Stimulated activated CD8-positive, alpha-beta memory T cell treated with anti-CD3 and anti-CD28 coated beads, Interleukin-15, amount 100 ng/mL, for 48 hours (primary cell): ENCODE data around the gene SLC2A9.

Experiments used
- DNase-seq, 2 donors: peaks; one replicate each; pipeline ENCODE4 v3.0.0-alpha.2; 2020; ENCODE audit warnings: low read depth in 2 of 2

SLC2A9 gene

GRCh38 chr4:9963328-9963727, 58.0 kb downstream of the SLC2A9 start:
- no peak for DNase-seq

DNA sequence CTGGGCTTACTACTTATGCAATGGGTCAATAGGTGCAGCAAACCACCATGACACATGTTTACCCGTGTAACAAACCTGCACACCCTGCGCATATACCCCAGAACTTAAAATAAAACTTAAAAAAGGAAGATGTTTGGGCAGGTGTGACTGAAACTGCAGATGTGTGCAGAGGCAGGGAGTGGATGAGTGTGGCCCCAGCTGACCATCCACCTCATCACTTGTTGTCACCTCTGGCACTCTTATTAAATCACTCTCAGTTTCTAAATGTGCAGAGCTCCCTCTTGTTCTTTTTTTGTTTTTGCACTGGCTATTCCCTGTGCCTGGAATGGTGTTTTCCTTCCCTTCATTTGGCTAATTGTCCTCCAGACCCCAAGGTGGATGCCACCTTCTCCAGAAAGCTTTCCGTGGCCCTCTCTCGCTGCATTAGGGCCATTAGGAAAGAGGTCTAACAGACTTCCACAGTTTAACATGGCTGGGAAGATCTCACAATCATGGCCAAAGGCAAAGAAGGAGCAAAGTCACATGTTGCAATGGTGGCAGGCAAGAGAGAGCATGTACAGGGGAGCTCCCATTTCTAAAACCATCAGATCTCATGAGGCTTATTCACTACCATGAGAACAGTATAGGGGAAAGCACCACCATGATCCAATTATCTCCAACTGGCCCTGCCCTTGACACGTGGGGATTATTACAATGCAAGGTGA, 58.5 kb downstream of the SLC2A9 start:
- no peak for DNase-seq

DNA sequence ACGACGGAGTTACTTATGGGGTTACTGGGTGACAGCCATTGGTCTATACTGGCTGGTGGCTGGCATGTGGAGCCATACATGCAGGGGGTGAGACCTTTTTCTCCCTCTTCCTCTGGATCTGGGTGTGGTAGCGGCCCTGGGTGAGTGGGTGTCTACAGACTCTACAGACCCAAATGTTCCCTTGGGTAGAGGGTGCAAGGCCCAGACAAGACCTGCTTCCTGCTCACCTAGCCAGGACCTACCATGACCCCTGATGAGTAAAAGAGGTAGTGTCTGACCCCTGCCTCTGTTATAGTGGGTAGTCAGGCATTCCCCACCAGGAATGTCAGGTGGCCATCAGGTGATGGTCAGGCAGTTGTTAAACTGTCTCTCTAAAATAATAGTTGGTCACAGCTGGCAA, 66.8 kb downstream of the SLC2A9 start:
- DNase-seq: no peak

DNA sequence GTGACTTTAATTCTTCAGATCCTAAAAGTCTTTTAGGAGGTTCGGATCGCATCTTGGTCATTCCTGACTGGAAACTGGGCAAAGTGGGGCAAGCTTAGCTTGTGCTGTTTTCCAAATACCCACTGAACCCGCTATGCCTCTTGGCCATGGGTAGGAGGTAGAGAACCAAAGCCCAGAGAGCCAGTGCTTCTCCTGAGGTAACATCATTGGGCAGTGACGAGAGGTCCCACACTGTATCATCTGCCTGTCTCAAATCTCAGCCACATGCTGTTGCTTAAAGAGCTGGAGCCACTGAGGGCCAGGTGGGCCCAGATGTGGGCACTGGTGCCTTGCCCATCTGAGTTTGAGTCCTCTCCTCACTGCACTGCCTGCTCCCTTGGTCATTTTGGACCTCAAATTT, 68.2 kb downstream of the SLC2A9 start:
- DNase-seq: no peak

GRCh38 chr4:9952415-9952950, 68.8 kb downstream of the SLC2A9 start:
- DNase-seq: no peak

DNA sequence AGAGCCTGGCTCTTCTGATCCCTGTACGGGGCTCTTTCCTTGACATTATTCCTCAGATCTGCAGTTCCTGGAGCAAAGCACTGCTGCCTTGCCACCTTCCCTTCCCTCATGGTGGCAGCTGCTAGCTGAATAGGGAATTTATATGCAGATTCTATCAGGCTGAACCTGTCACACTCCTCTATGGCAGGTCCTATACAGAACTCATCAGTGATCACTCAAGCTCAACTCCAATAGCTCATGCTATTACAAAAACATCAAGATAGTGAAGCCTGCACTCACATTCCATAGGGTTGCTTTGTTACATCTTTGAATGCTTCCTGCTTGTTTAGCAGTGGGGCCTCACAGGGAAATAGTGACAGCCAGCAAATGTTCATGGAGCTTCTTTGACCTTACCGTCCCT, 71.7 kb downstream of the SLC2A9 start:
- DNase-seq: no peak

- no peak for DNase-seq
Measured at GRCh38 chr4:9947168-9948062, 73.9 kb downstream of the SLC2A9 start.

DNA sequence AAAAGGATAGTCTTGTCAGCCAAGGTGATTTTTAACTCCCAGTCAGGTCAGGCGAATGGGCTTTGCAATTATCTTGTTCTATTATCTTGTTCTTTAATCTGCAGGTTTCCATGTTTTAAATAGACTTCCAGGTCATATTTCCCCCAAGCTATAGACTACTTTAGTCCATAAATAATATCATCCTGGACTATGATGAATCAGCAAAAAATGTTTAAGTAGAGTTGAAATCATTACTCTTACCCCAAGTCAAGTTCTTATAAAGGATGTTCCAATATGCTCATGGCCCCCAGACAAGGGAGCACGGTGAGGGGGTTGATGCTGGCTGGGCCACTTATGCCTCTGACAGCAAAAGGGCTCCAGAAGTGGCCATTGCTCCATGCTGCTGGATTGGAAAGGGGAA, 75.1 kb downstream of the SLC2A9 start:
- DNase-seq: no peak

GRCh38 chr4:9944431-9945425, 76.6 kb downstream of the SLC2A9 start:
- DNase-seq: no peak

DNA sequence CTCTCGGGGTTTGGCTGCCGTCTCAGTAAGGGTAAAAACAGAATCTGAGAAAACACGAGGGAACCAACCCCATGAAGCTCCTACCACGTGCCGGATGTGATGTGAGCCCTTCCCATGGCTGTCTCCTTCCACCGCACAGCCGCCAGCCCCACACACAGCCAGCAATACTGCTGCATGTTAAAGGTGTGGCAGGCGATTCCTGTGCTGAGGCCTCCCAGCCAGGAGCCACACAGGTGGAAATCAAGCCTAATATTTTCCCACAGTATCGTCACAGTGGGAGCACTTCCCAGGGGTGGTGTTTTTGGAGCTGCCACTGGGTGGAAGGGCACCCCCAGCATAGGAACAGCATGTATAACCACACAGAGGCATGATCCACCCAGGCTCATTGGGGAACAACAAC, 77.5 kb downstream of the SLC2A9 start:
- DNase-seq: no peak

DNA sequence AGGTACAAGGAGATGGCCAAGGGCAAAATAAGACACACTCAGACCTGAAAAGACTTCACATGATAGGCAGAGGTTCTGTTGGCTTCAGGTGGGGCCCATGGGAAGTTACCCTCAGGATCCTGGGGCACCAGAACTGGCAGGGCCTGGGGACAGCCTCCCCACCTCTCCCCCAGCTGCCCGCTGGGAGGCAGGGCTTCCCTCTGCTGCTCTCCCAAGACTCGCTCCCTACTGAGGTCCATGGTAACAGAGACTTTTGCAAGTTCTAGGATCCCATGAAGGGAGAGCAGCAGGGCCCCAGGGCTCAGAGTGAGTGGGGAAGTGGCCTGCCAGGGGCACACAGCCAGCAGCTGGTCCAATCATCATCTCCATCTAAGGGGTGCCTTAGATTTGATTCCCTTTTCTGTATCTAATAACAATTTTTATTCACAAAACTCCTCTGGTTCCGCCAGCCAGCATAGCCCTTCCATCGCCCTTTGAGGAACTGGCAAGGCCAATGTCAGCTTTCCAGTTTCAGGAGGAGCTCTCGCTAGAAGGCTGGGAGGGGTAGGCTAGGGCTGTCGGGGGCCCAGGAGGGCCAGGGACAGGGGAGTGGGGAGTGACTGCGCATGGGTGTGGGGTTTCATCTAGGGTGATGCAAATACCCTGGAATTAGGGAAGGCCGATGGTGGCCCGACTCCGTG, 78.2 kb downstream of the SLC2A9 start:
- no peak for DNase-seq

DNA sequence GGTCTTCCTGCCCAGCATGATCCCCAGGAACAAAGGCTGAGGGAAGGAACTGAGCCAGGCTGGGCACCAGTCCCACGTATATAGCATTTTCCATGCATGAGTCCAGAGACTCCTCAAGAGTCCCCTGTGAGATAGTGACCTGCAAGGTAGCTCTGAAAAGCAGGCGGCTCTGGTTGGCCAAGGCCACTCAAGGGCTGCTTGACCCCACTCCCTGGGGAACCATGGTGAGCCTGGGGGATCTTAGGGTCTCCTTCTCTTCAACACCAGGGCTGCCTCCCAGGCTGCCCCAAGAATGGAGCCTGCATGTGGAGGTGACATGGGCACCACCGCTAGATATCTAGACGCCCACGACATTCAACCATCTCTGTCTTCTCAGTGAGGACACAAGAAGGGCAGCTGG, 79.2 kb downstream of the SLC2A9 start:
- no peak for DNase-seq

GRCh38 chr4:9940041-9940440, 81.3 kb downstream of the SLC2A9 start:
- DNase-seq: no peak

DNA sequence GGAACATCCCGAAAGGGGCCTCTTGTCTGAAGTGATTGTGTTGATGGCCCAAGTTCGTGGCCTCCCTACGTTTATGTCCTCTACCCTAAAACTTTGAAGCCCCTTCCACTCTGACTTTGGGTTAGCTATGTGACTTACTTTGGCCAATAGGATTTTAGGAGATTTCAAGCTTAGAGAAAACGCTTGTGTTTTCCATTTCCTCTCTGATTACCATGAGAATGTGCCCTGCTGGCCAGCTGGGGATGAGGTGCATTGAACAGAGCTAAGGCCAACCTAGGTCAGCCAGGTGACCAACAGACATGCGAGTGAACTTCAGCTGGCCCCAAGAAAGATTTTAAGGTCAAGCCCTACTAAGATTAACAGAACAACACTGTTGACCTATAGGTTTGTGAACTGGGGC, 82.4 kb downstream of the SLC2A9 start:
- DNase-seq: no peak

DNA sequence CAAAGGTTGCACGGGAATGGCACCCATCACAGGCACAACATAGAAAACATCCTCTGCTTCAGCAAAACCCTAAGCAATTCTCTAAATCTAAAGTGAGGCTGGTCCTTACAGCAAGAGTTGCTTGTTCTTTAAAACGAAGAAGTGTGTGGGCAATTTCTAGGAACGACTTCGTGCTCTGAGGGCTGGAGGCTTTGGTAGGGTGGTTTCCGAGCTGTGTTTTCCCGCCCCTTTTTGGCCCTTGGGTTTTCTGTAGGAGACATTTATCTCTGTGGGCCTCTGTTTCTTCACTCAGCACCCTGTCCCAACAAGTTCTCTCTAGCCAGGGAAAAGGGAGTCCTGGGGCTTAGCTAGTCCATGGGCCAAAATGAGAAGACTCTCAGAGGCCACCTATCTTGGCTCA, 84.2 kb downstream of the SLC2A9 start:
- DNase-seq: no peak

GRCh38 chr4:9936129-9936644, 85.1 kb downstream of the SLC2A9 start:
- no peak for DNase-seq

DNA sequence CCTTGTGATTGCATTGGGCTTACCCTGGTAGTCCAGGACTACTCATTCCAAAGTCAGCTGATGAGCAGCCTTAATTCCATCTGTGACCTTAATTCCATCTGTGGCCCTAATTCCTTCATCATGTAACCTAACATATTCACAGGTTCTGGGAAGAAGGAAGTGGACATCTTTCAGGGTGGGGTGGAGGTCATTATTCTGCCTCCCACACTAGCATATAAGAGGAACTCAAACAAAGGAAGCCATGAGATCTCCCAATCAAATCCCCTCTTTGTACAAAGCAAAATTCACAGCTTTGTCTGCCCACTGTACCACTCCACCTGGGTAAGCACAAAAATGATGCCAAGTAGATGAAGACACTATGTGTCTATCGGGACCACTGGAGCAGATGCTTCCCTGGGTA, 87.3 kb downstream of the SLC2A9 start:
- DNase-seq: no peak

GRCh38 chr4:9933184-9933583, 88.1 kb downstream of the SLC2A9 start:
- no peak for DNase-seq

- no peak for DNase-seq
Measured at GRCh38 chr4:9932771-9933170, 88.5 kb downstream of the SLC2A9 start.

DNA sequence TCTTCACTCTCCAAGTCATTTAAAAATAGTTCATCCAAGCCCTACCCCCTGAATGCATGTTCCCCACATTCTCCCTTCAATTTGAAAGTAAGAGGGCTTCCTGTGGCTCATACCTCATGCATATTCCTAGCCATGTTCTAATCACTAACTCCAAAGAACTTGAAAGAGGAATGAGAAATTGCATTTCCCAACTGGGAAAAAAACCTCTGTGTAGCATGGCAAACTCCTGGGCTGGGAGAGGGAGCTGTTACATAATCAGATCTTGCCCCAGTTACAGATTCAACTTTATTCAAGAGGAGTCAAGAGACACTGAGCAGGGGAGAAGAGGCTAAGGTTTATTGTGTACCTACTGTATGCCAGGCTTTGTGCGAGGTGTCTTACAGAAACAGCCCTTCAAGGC, 90.2 kb downstream of the SLC2A9 start:
- DNase-seq: no peak

GRCh38 chr4:9929111-9929510, 92.2 kb downstream of the SLC2A9 start:
- no peak for DNase-seq
